NK-92 (cell line): Measurements from ENCODE around the gene RNH1.

ENCODE experiments used
- DNase-seq: peaks from one replicate; lab custom pipeline; 2025; ENCODE audit not compliant: unreplicated experiment; lab: John Stamatoyannopoulos, UW

RNH1 gene

GRCh38 chr11:537622-538430 is 30.8 kb upstream of the RNH1 start:
- DNase-seq, result no peak

- peak; percentile 31 for DNase-seq
Measured at GRCh38 chr11:536841-537621, 30.0 kb upstream of the RNH1 start, which contains the start of gene LRRC56. Gene LRRC56 (plus strand): TSS chr11:537527. CDS start chr11:540685, 3,158 bp downstream.

GRCh38 chr11:535519-536454 is 28.7 kb upstream of the RNH1 start, which contains the start of gene HRAS:
Gene HRAS (minus strand): TSS chr11:535576.
- peak; percentile 66 for DNase-seq

GRCh38 chr11:535210-535518 is 28.1 kb upstream of the RNH1 start:
- no peak for DNase-seq

- no peak for DNase-seq
Measured at GRCh38 chr11:534396-535209, 27.6 kb upstream of the RNH1 start.

- no peak for DNase-seq
Measured at GRCh38 chr11:533586-534395, 26.7 kb upstream of the RNH1 start.

- DNase-seq, result no peak
Measured at GRCh38 chr11:532986-533585, 26.0 kb upstream of the RNH1 start.

GRCh38 chr11:532527-532985 is 25.5 kb upstream of the RNH1 start:
- no peak for DNase-seq

GRCh38 chr11:531919-532526 is 25.0 kb upstream of the RNH1 start:
- no peak for DNase-seq

GRCh38 chr11:530960-531831 is 24.2 kb upstream of the RNH1 start:
- no peak for DNase-seq

GRCh38 chr11:529728-530411 is 22.8 kb upstream of the RNH1 start:
- no peak for DNase-seq

- DNase-seq, result no peak
Measured at GRCh38 chr11:528815-529727, 22.0 kb upstream of the RNH1 start.

- DNase-seq, result no peak
Measured at GRCh38 chr11:528166-528814, 21.2 kb upstream of the RNH1 start.

- DNase-seq, result no peak
Measured at GRCh38 chr11:526192-526591, 19.1 kb upstream of the RNH1 start.

GRCh38 chr11:521177-521688 is 14.2 kb upstream of the RNH1 start:
- DNase-seq, result no peak
